ENCODE measurements around the gene DNM3.

The DNM3 gene

GRCh38 chr1:171943973-171944561 is 102.8 kb downstream of the DNM3 start:
- TF ChIP-seq EP300 (IDR thresholded peaks at IDR 0.05; ENCODE audit: borderline replicate concordance) (no peak), TAF1 (IDR thresholded peaks at IDR 0.05; ENCODE audit: low read depth) (no peak), TEAD4 (IDR thresholded peaks at IDR 0.05) (no peak), REST (IDR thresholded peaks at IDR 0.05; ENCODE audit: low read depth) (no peak)

GRCh38 chr1:171948511-171948910 is 107.2 kb downstream of the DNM3 start:
- no peak for TF ChIP-seq EGR1 (IDR thresholded peaks at IDR 0.05)
- no peak for TF ChIP-seq USF1 (IDR thresholded peaks at IDR 0.05)
- TF ChIP-seq NFIC (IDR thresholded peaks at IDR 0.05): 0 out of 2 replicates have a peak, but pooled peaks have one; percentile 20
- no peak for TF ChIP-seq TAF1 (IDR thresholded peaks at IDR 0.05; ENCODE audit: low read depth)
- no peak for TF ChIP-seq REST (IDR thresholded peaks at IDR 0.05; ENCODE audit: low read depth)
- no peak for TF ChIP-seq TCF12 (IDR thresholded peaks at IDR 0.05; ENCODE audit: low read depth)
- TF ChIP-seq CEBPB (IDR thresholded peaks at IDR 0.05): no peak
- TF ChIP-seq RAD21 (IDR thresholded peaks at IDR 0.05; ENCODE audit: low read depth): no peak

- no peak for TF ChIP-seq YY1 (IDR thresholded peaks at IDR 0.05; ENCODE audit: low read depth)
- no peak for TF ChIP-seq TCF12 (IDR thresholded peaks at IDR 0.05; ENCODE audit: low read depth)
- TF ChIP-seq EP300 (IDR thresholded peaks at IDR 0.05; ENCODE audit: borderline replicate concordance): no peak
- TF ChIP-seq TEAD4 (IDR thresholded peaks at IDR 0.05): no peak
- TF ChIP-seq USF1 (IDR thresholded peaks at IDR 0.05): no peak
- no peak for TF ChIP-seq NFIC (IDR thresholded peaks at IDR 0.05)
- TF ChIP-seq MAX (IDR thresholded peaks at IDR 0.05): no peak
- TF ChIP-seq EGR1 (IDR thresholded peaks at IDR 0.05): no peak
- no peak for TF ChIP-seq RAD21 (IDR thresholded peaks at IDR 0.05; ENCODE audit: low read depth)
- TF ChIP-seq TAF1 (IDR thresholded peaks at IDR 0.05; ENCODE audit: low read depth): no peak
- TF ChIP-seq FOXM1 (IDR thresholded peaks at IDR 0.05; ENCODE audit: borderline replicate concordance, low read depth): no peak
- no peak for TF ChIP-seq ZBTB7A (IDR thresholded peaks at IDR 0.05; ENCODE audit: low read depth)
- no peak for TF ChIP-seq CREB1 (IDR thresholded peaks at IDR 0.05; ENCODE audit: low read depth)
- no peak for TF ChIP-seq REST (IDR thresholded peaks at IDR 0.05; ENCODE audit: low read depth)
- TF ChIP-seq CEBPB (IDR thresholded peaks at IDR 0.05): no peak
Measured at GRCh38 chr1:171949316-171949715, 108.0 kb downstream of the DNM3 start.

GRCh38 chr1:171953835-171954234 is 112.5 kb downstream of the DNM3 start:
- TF ChIP-seq TEAD4 (IDR thresholded peaks at IDR 0.05) (no peak), NFIC (IDR thresholded peaks at IDR 0.05) (no peak), CEBPB (IDR thresholded peaks at IDR 0.05) (no peak), FOXM1 (IDR thresholded peaks at IDR 0.05; ENCODE audit: borderline replicate concordance, low read depth) (no peak), CREB1 (IDR thresholded peaks at IDR 0.05; ENCODE audit: low read depth) (no peak), REST (IDR thresholded peaks at IDR 0.05; ENCODE audit: low read depth) (no peak), RAD21 (IDR thresholded peaks at IDR 0.05; ENCODE audit: low read depth) (no peak), TCF12 (IDR thresholded peaks at IDR 0.05; ENCODE audit: low read depth) (no peak), EP300 (IDR thresholded peaks at IDR 0.05; ENCODE audit: borderline replicate concordance) (no peak), MAX (IDR thresholded peaks at IDR 0.05) (no peak), EGR1 (IDR thresholded peaks at IDR 0.05) (no peak)
